ENCODE results near the gene SLC38A1.

DNA sequence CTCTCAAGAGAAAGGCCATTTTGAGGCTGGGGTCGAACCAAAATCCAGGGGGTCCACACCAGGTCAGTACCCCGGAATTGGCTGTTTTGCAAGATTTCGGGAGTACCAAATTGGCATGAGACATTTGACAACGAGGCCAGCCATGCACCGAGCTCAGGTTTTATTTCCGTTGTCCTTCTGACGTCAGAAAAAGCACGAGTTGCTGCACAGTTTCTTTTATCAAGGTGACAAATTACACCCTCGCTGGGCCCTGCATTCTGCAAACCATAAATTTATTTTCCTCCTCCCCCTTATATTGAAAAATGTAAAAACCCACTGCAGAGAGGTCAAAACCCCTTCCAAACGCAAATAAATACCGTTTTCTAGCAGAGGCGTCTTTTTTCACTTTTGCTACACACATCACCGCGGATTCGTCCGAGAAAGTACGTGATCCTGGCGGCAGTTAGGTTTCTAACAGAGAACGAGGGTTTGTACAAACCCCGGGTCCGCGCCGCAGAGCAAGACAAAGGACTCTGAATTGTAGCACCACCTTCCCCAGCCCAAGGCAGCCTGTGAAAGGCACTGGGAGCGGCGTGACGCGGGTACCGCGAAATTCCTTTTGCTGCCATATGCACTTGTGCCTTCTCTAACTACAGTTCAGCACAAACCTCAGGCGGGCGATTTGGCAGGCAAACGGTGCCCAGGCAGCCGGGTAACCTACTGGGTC, 1.8 kb downstream of the SLC38A1 start:
- TF ChIP-seq, protein P1, sequence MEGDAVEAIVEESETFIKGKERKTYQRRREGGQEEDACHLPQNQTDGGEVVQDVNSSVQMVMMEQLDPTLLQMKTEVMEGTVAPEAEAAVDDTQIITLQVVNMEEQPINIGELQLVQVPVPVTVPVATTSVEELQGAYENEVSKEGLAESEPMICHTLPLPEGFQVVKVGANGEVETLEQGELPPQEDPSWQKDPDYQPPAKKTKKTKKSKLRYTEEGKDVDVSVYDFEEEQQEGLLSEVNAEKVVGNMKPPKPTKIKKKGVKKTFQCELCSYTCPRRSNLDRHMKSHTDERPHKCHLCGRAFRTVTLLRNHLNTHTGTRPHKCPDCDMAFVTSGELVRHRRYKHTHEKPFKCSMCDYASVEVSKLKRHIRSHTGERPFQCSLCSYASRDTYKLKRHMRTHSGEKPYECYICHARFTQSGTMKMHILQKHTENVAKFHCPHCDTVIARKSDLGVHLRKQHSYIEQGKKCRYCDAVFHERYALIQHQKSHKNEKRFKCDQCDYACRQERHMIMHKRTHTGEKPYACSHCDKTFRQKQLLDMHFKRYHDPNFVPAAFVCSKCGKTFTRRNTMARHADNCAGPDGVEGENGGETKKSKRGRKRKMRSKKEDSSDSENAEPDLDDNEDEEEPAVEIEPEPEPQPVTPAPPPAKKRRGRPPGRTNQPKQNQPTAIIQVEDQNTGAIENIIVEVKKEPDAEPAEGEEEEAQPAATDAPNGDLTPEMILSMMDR (conservative IDR thresholded peaks at IDR 0.05; ENCODE audit: low read length) = no peak
- no peak for TF ChIP-seq EZH2phosphoT487 (IDR thresholded peaks at IDR 0.05; ENCODE audit: borderline replicate concordance, low read depth, low read length)

Measured in OCI-LY7 (cell line).